ENCODE results near the gene TULP4.
"Not testable (repeated sequence)": the region's sequence is repeated elsewhere in the genome, so short reads cannot be mapped to it uniquely, and the experiment has no call there.

The TULP4 gene

DNA sequence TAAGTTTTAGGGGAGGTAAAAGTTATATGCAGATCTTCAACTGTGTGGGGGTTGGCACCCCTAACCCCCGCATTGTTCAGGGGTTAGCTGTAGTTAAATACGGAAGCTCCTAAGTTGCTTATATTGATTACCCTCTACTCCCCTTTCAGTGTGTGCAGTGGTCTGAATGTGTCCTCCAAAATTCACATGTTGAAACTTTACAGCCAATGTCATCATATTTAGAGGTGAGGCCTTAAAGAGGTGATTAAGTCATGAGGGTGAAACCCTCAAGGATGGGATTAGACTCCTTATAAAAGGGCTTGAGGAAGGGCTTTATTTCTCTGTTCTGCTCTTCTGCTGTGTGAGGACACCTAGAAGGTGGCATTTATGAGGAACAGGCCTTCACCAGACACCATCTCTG lies 22.3 kb downstream of the TULP4 start:
- Histone ChIP-seq H3K27me3 (ENCODE audit: control insufficient read depth, insufficient read depth, low read length) (no peaks in the 10 kb centered on the region), H3K4me3 (ENCODE audit: low read depth, low read length) (no peak overlapping the region), H3K4me1 (ENCODE audit: control insufficient read depth, insufficient read depth, low read length) (peaks cover 27% of the 10 kb centered on the region), H3K36me3 (ENCODE audit: control insufficient read depth, insufficient read depth, low read length) (no peaks in the 10 kb centered on the region), H3K9ac (ENCODE audit: low read depth, low read length) (no peak overlapping the region), H3K9me3 (ENCODE audit: control insufficient read depth, insufficient read depth, low read length) (no peaks in the 10 kb centered on the region)

DNA sequence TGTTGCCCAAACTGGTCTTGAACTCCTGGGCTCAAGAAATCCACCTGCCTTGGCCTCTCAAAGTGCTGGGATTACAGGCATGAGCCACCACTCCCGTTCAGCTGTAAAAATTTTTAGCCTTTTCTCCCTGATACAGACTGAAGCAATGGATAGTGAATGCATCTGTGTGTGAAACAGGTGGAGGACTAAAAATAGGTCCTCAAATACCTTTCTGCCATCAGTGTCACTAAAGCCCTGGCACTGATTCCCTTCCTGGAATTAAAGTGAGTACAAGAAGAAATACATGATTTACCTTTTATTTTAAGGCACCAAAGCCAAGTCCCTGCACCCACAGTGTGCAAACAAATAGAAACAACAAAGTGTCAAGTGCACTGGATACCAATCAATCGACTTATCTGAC lies 25.1 kb downstream of the TULP4 start:
- Histone ChIP-seq H3K9ac (ENCODE audit: low read depth, low read length) (no peak overlapping the region), H3K36me3 (ENCODE audit: control insufficient read depth, insufficient read depth, low read length) (no peaks in the 10 kb centered on the region), H3K9me3 (ENCODE audit: control insufficient read depth, insufficient read depth, low read length) (no peaks in the 10 kb centered on the region), H3K4me3 (ENCODE audit: low read depth, low read length) (no peak overlapping the region), H3K27me3 (ENCODE audit: control insufficient read depth, insufficient read depth, low read length) (no peaks in the 10 kb centered on the region), H3K4me1 (ENCODE audit: control insufficient read depth, insufficient read depth, low read length) (peaks cover 39% of the 10 kb centered on the region)

DNA sequence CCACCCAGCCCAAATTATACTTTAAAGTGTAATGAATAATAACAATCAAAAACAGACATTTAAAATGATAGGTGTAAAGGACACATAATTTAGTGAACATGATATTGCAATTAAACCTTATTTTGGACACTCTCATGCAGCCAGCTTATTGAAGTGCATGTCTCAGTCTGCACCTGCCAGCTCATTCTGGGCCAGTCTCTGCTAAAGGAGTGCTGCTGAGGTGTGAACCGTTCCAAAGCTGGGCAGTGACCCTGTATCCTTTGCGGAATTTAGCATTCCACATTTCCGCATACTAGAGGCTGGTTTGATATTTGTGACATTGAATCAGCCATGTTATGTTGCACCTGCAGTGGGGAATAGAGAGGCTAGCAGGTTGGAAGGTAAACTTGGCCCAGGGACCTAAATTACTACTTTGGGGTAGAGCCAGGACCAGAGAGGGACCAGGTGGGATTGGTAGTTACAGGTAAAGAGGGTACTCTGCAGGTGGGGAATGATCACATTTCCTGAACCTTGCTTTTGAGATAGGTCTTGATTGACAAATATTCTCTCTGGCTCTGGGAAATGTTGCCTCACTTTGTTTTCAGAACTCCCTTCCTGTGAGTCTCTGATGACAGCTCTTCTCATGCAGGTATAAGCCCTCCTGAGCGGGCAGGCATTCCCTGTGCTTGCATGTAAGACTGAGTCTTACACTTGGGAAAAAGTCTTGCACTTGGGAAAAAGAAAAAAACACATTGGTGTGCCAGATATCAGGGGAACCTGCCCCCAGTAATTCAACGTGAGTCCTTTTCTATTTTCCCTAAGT lies 26.2 kb downstream of the TULP4 start:
- H3K4me1 ChIP-seq (ENCODE audit: control insufficient read depth, insufficient read depth, low read length) = peaks cover 50% of the 10 kb centered on the region
- H3K4me3 ChIP-seq (ENCODE audit: low read depth, low read length) = peak overlapping the region; percentile 4
- no peaks in the 10 kb centered on the region for H3K36me3 ChIP-seq (ENCODE audit: control insufficient read depth, insufficient read depth, low read length)
- H3K27me3 ChIP-seq (ENCODE audit: control insufficient read depth, insufficient read depth, low read length) = no peaks in the 10 kb centered on the region
- peak overlapping the region; percentile 28 for H3K9ac ChIP-seq (ENCODE audit: low read depth, low read length)
- no peaks in the 10 kb centered on the region for H3K9me3 ChIP-seq (ENCODE audit: control insufficient read depth, insufficient read depth, low read length)

DNA sequence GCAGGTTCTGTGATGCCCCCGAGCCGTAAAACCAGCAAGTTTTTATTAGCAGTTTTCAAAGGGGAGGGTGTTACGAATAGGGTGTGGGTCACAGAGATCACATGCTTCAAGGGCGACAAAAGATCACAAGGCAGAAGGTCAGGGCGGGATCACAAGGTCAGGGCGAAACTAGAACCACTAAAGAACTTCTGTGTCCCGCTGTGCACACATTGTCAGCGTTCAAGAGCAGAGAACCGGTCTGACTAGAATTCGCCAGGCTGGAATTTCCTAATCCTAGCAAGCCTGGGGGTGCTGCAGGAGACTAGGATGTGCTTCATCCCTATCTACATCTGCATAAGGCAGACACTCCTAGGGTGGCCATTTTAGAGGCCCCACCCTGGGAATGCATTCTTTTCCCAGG lies 26.9 kb downstream of the TULP4 start:
- H3K4me1 ChIP-seq (ENCODE audit: control insufficient read depth, insufficient read depth, low read length) = peaks cover 53% of the 10 kb centered on the region
- not testable (repeated sequence) for H3K9ac ChIP-seq (ENCODE audit: low read depth, low read length); H3K9me3 ChIP-seq (ENCODE audit: control insufficient read depth, insufficient read depth, low read length); H3K4me3 ChIP-seq (ENCODE audit: low read depth, low read length); H3K27me3 ChIP-seq (ENCODE audit: control insufficient read depth, insufficient read depth, low read length); H3K36me3 ChIP-seq (ENCODE audit: control insufficient read depth, insufficient read depth, low read length)

DNA sequence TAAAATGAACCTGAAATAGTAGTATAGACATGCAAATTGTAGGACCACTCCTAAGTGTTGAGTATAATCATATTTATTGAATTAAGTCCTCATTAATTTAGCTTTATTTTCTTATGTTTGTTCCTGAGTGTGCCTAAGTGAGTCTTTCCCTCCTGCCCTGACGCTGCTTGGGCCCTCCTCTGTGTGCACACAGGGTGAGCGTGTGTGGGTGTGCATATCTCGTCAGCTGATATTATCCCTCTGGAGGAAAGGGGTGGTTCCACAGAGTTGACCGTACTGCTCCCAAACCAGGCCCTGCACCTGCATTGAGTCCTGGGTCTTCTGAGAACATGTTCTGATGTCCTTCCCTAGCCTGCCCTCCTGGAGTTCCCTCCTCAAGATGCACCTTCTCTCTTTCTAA lies 28.0 kb downstream of the TULP4 start:
- Histone ChIP-seq H3K36me3 (ENCODE audit: control insufficient read depth, insufficient read depth, low read length) (no peaks in the 10 kb centered on the region), H3K27me3 (ENCODE audit: control insufficient read depth, insufficient read depth, low read length) (no peaks in the 10 kb centered on the region), H3K9ac (ENCODE audit: low read depth, low read length) (no peak overlapping the region), H3K4me3 (ENCODE audit: low read depth, low read length) (no peak overlapping the region), H3K9me3 (ENCODE audit: control insufficient read depth, insufficient read depth, low read length) (no peaks in the 10 kb centered on the region), H3K4me1 (ENCODE audit: control insufficient read depth, insufficient read depth, low read length) (peaks cover 53% of the 10 kb centered on the region)

DNA sequence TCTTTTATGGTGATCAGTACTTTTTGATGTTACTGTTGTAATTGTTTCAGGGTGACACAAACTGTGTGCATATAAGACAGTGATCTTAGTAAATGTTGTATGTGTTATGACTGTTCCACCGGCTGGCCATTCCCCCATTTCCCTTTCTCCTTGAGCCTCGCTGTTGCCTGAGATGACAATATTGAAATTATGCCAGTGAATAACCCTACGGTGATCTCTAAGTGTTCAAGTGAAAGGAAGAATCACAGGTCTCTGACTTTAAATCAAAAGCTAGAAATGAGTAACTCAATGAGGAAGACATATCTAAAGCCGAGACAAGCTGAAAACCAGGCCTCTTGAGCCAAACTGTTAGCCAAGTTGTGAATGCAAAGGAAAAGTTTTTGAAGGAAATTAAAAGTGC lies 32.3 kb downstream of the TULP4 start:
- H3K9me3 ChIP-seq (ENCODE audit: control insufficient read depth, insufficient read depth, low read length) = peaks cover 18% of the 10 kb centered on the region
- H3K4me3 ChIP-seq (ENCODE audit: low read depth, low read length) = no peak overlapping the region
- H3K27me3 ChIP-seq (ENCODE audit: control insufficient read depth, insufficient read depth, low read length) = no peaks in the 10 kb centered on the region
- peaks cover 30% of the 10 kb centered on the region for H3K4me1 ChIP-seq (ENCODE audit: control insufficient read depth, insufficient read depth, low read length)
- peaks cover 3% of the 10 kb centered on the region for H3K36me3 ChIP-seq (ENCODE audit: control insufficient read depth, insufficient read depth, low read length)
- no peak overlapping the region for H3K9ac ChIP-seq (ENCODE audit: low read depth, low read length)

DNA sequence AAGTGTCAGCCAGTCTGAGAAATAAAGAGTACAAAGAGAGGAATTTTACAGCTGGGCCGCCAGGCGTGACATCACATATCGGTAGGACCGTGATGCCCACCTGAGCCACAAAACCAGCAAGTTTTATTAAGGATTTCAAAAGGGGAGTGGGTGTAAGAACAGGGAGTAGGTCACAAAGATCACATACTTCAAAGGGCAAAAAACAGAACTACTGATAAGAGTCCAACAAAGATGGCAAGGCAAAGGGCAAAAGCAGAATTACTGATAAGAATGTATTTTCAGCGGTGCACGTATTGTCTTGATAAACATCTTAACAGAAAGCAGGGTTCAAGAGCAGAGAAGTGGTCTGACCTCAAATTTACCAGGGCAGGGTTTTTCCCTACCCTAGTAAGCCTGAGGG lies 33.2 kb downstream of the TULP4 start:
- not testable (repeated sequence) for H3K36me3 ChIP-seq (ENCODE audit: control insufficient read depth, insufficient read depth, low read length); H3K4me3 ChIP-seq (ENCODE audit: low read depth, low read length); H3K27me3 ChIP-seq (ENCODE audit: control insufficient read depth, insufficient read depth, low read length); H3K9ac ChIP-seq (ENCODE audit: low read depth, low read length)
- Histone ChIP-seq H3K9me3 (ENCODE audit: control insufficient read depth, insufficient read depth, low read length) (peaks cover 18% of the 10 kb centered on the region), H3K4me1 (ENCODE audit: control insufficient read depth, insufficient read depth, low read length) (peaks cover 23% of the 10 kb centered on the region)

DNA sequence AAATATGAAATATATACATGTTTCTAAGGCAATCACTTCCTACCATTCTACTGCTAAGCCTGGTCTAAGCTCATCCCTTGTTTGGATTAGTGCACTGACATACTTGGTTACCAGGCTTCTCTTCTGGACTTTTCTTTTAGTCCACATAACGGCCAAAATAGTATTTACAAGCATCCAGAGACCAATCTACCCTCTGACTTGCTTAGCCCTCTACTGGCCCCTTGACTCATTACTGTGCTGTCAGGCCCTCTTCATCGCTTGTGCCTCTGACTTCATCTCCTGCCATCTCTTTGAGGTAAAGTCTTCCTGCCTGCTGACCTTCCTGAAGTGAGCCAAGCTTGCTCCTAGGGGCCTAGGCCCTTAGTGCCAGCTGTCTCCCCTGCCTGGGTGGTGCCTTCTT lies 35.1 kb downstream of the TULP4 start:
- H3K9me3 ChIP-seq (ENCODE audit: control insufficient read depth, insufficient read depth, low read length) = peaks cover 26% of the 10 kb centered on the region
- peaks cover 17% of the 10 kb centered on the region for H3K4me1 ChIP-seq (ENCODE audit: control insufficient read depth, insufficient read depth, low read length)
- H3K9ac ChIP-seq (ENCODE audit: low read depth, low read length) = no peak overlapping the region
- H3K4me3 ChIP-seq (ENCODE audit: low read depth, low read length) = peak overlapping the region; percentile 8
- H3K27me3 ChIP-seq (ENCODE audit: control insufficient read depth, insufficient read depth, low read length) = no peaks in the 10 kb centered on the region
- peaks cover 10% of the 10 kb centered on the region for H3K36me3 ChIP-seq (ENCODE audit: control insufficient read depth, insufficient read depth, low read length)

DNA sequence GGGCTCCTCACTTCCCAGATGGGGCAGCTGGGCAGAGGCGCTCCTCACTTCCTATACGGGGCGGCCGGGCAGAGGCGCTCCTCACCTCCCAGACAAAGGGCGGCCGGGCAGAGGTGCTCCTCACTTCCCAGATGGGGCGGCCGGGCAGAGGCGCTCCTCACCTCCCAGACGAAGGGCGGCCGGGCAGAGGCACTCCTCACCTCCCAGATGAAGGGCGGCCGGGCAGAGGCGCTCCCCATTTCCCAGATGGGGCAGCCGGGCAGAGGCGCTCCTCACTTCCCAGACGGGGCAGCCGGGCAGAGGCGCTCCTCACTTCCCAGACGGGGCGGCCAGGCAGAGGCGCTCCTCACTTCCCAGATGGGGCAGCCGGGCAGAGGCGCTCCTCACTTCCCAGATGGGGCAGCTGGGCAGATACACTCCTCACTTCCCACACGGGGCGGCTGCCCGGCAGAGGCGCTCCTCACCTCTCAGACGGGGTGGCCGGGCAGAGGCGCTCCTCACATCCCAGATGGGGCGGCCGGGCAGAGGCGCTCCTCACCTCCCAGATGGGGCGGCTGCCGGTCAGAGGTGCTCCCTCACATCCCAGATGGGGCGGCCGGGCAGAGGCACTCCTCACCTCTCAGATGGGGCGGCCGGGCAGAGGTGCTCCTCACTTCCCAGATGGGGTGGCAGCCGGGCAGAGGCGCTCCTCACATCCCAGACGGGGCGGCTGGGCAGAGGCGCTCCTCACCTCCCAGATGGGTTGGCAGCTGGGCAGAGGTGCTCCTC lies 36.7 kb downstream of the TULP4 start:
- not testable (repeated sequence) for H3K9ac ChIP-seq (ENCODE audit: low read depth, low read length); H3K4me1 ChIP-seq (ENCODE audit: control insufficient read depth, insufficient read depth, low read length); H3K36me3 ChIP-seq (ENCODE audit: control insufficient read depth, insufficient read depth, low read length); H3K4me3 ChIP-seq (ENCODE audit: low read depth, low read length); H3K27me3 ChIP-seq (ENCODE audit: control insufficient read depth, insufficient read depth, low read length)
- peaks cover 26% of the 10 kb centered on the region for H3K9me3 ChIP-seq (ENCODE audit: control insufficient read depth, insufficient read depth, low read length)

DNA sequence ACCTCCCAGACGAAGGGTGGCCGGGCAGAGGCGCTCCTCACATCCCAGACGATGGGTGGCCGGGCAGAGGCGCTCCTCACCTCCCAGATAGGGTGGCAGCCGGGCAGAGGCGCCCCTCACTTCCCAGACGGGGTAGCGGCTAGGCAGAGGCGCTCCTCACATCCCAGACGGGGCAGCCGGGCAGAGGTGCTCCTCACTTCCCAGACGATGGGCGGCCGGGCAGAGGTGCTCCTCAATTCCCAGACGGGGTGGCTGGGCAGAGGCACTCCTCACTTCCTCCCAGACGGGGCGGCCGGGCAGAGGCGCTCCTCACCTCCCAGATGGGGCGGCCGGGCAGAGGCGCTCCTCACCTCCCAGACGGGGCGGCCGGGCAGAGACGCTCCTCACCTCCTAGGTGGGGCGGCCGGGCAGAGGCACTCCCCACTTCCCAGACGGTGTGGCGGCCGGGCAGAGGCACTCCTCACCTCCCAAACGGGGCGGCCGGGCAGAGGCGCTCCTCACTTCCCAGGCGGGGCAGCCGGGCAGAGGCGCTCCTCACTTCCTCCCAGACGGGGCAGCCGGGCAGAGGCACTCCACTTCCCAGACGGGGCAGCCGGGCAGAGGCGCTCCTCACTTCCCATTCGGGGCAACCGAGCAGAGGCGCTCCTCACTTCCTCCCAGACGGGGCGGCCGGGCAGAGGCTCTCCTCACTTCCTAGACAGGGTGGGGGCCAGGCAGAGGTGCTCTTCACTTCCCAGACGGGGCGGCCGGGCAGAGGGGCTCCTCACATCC lies 37.4 kb downstream of the TULP4 start:
- H3K4me3 ChIP-seq (ENCODE audit: low read depth, low read length); H3K4me1 ChIP-seq (ENCODE audit: control insufficient read depth, insufficient read depth, low read length); H3K27me3 ChIP-seq (ENCODE audit: control insufficient read depth, insufficient read depth, low read length); H3K36me3 ChIP-seq (ENCODE audit: control insufficient read depth, insufficient read depth, low read length); H3K9ac ChIP-seq (ENCODE audit: low read depth, low read length): not testable (repeated sequence)
- peaks cover 26% of the 10 kb centered on the region for H3K9me3 ChIP-seq (ENCODE audit: control insufficient read depth, insufficient read depth, low read length)

DNA sequence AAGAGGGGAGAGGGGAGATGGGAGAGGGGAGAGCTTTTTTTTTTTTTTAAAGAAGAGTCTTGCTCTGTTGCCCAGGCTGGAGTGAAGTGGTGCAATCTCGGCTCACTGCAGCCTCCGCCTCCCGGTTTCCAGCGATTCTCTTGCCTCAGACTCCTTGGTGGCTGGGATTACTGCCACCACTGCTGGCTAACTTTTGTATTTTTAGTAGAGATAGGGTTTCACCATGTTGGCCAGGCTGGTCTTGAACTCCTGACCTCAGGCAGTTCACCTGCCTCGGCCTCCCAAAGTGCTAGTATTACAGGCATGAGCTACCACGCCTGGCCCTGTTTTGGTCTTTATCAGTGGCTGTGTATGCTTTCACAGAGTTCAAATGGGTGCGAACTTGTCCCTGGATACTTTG lies 38.5 kb downstream of the TULP4 start:
- not testable (repeated sequence) for H3K4me1 ChIP-seq (ENCODE audit: control insufficient read depth, insufficient read depth, low read length); H3K27me3 ChIP-seq (ENCODE audit: control insufficient read depth, insufficient read depth, low read length); H3K9ac ChIP-seq (ENCODE audit: low read depth, low read length); H3K4me3 ChIP-seq (ENCODE audit: low read depth, low read length); H3K36me3 ChIP-seq (ENCODE audit: control insufficient read depth, insufficient read depth, low read length)
- H3K9me3 ChIP-seq (ENCODE audit: control insufficient read depth, insufficient read depth, low read length) = peaks cover 24% of the 10 kb centered on the region
